T follicular helper cell (primary cell): Measurements from ENCODE around the gene HACD2.

Source experiments
- DNase-seq: peaks from one replicate; pipeline ENCODE4 v3.0.0-alpha.2; 2020; ENCODE audit warnings: low read depth

HACD2 gene

DNA sequence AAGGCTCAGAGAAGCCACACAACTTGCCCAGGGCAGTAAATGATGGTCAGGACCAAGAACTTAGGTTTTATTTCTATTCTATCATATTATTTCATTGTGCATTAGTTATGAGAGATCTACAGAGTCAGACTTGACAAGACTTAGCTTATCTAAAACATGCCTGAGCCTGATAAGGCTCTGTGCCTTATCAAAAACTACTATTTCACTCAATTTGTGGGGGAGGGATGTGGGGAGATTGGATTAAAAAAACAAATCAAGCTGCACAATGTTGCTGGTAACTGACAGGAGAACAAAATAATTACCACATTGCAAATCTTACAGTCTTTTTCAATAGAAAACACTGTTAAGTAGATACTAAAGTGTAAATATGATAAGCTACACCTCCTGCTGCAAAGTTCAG lies 16.0 kb downstream of the HACD2 start:
- DNase-seq, result no peak

DNA sequence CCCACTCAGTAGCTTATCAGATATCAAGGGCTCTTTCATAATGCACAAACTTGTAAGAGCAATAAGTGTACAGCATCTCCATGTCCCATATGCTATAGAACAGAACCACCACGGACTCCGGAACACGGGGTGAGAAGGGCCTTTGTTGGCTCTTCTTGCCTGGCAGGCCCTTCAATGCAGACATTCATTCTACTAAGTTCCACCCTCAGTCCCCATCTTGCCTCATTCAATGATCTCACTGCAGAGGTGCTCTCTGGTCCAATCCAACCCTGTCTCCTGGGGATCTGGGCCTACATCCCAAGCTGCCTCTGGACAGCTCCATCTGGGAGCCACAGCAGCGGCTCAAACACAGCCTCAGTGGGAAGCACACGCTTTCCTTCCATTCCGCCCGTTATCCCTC lies 16.8 kb downstream of the HACD2 start:
- no peak for DNase-seq

DNA sequence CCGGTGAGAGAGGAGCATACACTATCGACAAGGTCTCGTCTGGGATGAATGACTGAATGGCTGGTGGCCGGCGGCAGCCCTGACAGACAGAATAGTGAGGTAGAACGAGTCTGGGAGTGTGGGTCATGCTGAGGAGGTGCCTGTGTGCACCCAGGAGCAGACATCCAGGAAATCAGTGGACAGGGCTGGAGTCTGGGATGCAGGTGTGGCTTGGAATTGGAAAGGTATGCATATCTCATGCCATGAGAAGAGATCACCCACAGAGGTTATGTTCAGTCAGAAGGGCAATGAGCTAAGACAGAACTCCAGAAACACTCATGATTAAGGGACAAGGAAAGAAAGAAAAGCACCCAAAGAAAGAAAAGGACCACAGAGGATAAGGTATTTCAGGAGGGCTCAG lies 20.8 kb downstream of the HACD2 start:
- no peak for DNase-seq

DNA sequence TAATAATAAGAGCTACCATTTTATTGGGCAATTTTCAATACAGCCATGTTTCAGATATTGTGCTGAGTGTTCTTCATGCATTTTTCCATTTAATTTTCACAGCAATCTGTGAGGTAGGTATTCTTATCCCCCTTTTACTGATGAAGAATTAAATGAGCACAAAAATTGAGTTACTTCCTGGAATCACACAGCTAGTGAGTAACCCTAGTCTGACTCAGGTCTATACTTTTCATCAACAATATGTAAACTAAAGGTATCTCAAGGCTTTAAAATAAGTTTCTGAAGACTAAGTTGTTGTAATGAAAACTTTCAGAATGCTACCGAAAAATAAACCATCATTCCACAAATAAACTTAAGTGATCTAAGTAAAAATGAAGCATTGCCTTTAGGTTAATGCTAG lies 22.3 kb downstream of the HACD2 start:
- DNase-seq, result no peak

DNA sequence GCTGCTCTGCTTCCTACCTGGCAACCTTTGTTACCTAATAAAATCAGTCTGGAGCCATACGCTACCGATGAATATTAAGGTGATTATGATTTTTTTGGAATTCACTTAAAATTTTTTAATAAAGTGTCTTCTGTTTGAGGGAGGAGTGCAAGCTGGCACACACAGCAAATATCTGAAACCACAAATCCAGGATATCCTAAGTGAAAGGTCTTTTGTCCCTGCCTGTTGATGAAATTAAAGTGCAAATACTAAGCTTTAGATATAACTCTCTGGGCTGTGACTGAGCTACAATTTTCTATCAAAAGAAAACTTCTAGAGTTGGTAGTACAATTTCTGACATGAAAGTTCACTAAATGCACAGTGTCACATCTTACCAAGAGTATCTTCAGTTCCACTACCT lies 23.7 kb downstream of the HACD2 start:
- no peak for DNase-seq

DNA sequence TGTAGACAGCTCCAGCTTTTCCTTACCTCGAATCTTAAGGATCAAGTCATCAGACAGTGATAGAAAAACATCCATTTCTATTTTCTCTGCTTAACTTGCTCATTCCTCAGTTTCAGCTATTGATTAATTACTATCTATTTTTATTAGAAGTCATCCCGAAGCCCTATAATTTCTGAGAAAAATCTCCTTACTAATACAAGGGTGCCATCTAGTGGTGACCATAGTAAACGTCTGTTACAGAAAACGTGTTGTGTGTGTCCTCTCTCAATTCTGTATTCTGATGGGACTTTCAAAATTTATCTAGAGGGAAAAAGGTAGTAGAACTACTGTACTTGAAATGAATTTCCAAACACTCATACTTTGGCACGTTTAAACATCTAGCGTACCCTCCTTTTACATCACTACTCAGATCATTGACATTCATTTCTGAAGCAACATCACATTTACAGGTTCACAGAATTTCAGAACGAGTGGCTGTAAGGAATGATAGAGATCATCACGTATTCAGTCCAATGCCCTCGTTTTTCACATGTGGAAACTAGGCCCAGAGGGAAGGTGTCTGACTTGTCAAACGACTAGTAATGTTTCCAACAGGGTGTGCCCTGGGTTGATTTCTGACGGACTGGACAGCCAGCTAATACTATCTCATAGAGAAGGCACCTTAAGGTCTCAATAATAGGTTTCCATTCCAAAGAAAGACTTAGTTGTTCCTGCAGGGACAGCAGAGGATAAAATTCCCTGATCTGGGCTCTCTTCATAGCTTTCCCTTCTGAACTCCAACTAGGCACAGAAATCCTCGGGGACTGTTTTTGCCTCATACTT lies 25.6 kb downstream of the HACD2 start:
- no peak for DNase-seq

DNA sequence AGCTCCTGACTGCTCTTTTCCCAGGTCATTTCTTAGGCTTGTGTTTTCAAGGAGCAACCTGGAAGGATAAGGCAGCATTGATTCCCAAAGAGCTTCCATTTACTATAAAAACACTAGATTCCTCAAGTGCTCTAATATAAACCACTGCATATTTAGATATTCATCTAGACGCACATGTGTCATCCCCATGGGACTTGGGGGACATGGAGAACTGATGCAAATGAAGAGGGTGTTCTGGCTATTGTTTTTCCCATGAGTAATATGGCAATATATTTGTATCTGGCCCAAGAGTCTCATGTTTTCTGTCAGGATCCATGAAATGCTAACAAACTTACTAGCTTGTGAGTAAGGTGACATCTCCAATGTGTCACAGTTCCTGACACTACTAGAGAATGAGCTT lies 31.3 kb downstream of the HACD2 start:
- DNase-seq, result no peak

DNA sequence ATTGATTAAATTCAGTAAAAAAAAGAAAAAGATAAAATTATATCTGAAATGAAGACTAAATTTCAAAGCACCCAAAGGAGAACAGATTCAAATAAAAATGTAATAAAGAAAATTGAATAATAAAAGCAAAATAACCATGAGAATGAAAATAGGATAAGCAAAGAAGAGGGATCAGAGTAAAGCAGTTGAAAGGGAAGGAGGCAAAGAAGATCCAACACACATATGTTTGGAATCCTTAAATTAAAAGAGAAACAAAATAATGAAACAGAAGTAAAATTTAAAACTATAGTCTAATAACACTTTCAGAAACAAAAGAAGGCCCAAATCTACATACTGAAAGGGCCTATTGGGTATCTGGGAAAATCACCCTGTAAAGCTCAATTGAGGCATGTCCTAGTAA lies 32.1 kb downstream of the HACD2 start:
- no peak for DNase-seq

DNA sequence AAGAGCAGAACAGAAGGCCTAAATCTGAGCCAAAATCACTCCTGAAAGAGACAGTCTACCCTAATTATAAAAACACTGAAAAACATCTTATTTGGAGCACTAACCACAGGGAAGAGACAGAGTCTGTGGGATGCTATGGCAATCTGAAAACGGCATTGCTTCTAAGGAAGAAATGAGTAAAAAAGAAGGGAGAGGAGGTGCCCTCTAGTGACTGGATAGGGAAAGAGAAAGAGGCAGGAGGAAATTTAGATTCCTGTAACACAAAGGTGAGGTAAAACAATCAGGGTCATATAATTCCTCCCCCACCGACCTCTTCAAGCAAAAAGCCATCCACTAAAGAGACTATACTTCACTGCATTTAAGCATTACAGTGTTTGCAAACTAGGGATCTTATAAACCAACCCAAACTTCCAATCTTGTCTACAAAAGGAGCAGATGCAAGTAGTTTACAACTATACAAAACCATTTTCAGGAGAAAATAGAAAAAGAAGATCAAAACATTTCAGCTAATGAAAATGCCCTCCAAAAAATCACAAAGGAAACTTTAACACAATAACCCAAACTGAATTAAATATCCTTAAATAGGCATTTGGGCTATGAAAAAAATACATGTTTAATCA lies 32.6 kb downstream of the HACD2 start:
- DNase-seq, result no peak

DNA sequence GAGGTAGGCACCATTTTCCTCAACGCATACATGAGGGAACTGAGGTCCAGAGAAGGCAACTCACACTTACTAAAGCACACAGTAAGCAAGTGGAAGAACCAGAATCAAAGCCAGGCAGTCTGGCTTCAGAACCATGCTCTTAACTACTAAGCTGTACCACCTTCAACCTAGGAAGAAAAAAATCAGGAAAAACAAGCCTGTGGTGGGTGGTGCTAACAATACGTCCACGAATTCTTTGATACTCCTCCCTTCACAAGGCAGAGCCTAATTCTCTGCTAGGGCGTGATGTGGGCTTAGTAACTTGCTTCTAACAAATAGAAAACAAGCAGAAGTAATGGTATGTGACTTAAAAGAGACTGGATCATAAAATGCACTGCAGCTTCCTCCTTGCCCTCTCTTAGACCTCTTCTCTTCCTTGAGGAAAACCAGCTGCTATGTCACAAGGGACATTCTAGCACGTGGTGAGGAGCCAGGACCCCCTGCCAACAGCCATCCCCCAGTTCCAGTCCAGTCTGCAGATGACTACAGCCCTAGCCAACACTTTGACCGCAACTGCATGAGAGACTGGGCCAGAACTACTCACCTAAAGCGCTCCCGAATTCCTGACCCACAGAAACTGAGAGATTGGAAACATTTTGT lies 36.9 kb downstream of the HACD2 start:
- DNase-seq, result no peak

DNA sequence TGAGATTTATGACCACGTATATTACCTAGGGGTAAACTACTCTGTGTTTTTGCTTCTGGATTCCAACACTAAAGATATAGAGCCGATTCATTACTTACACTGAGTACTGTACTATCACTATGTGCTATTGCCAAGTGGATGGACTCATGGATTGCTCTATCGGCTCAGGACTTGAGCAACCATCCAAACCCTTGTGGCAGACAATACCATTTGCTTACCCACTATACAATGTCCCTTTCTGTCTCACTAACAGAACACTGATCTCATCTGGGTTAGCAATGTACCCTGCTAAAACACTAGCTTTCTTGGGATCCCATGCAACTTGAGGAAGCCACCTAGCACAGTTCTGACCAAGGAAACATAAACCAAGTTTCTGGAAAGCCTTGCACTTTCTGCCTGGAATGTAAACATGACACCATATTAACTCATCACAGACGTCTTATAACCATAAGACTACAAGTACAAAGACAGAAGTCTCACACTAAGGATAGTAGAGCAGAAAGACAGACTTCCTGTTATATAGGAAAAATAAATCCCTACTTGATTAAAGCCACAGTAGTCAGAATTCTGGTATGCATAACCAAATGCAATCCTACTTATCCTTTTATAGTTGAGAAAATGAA lies 38.6 kb downstream of the HACD2 start:
- no peak for DNase-seq

DNA sequence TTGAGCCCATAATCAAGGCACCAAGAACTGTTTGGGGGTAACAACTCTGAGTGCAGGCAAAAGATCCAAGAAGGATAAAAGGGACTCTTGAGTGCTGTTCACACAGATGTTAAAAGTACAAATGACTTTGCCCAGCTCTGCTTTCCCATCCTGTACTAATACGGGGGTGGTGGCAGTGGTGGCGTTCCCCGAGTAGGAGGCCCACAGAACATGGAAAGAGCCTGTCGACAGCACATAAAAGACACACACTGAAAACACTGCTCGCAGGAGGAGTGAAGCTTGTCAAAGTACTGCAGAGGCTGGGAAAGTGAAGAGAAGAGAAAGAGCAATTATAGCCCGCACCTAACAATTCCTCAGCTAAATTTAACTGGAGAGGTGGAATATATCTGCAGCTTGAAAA lies 40.9 kb downstream of the HACD2 start:
- DNase-seq, result no peak

DNA sequence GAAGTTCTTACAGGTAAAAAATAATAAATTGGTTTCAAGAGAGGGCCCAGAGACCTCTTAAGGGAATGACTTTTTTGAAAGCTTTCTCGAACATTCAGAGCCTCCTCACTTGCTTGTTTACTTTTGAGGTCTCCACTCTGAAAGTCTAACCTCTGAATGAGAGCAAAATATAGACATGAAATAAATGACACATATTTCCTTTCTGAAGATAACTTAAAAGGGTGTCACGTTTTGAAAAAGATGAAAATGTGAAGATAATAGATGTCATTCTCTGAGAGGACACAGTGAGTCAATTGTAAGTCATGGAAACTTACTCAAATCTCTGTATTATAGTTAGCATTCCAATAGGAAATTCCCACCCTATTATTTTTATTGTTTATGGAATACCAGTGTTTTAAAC lies 44.6 kb downstream of the HACD2 start:
- DNase-seq, result no peak

DNA sequence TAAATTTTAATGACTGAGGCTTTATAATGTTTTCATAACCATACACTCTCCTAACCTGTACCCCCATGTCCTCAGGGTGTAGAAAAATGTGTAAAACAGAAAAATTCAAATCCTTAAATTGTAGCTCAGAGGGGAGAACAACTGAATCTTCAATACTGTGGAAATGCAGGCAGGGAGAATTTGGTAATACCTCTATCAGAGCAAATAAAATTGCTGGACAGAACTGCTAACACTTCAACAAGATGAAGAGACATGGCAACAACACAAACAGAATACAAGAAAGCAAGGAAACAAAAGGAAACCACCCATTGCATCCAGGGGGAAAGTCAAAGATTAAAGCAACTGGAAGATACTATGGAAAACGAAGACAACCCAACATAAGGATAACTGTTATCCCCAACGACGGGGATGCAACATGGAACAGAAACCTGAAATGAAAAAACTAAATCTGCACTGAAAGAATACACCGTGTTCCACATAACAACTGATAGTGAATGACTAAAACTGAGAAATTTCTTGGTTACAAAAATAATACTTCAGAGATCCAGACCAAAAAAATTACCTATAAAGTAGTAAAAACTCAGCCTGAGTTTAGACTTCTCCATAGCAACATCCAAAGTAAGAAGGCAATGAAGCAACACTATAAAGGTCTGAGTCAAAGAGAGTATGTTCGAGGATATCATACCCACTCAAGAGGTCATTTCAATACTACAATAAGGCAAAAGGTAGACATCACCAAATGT lies 48.5 kb downstream of the HACD2 start:
- DNase-seq, result no peak

DNA sequence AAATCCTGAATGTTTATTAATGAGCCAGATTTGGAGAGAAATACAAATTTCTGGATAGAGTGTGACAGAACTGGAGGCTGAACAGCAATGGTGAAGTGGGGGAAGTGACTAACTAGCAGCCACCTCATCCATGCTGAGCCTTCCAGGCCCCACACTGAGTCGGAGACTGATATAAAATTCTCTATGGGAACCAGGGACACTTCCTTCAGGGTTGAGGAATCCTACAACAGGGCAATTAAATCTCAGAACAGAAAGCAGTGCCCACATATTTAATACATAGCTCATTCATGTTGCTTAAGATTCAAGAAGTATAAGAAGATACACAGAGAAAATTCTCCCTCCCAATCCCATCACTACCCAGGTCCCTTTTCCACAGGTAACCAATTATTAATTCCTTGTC lies 49.3 kb downstream of the HACD2 start:
- DNase-seq, result no peak

DNA sequence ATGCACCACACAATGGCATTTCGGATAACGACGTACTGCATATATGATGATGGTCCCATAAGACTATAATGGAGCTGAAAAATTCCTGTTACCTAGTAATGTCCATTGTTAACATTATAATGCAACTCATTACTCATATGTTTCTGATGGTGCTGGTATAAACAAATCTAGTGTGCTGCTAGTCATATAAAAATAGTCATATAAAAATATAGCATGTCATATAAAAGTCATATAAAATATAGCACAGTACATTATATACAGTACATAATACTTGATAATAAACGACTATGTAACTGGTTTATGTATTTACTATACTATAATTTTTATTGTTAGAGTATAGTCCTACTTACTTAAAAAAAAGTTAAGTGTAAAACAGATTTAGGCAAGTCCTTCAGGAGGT lies 50.6 kb downstream of the HACD2 start:
- no peak for DNase-seq

DNA sequence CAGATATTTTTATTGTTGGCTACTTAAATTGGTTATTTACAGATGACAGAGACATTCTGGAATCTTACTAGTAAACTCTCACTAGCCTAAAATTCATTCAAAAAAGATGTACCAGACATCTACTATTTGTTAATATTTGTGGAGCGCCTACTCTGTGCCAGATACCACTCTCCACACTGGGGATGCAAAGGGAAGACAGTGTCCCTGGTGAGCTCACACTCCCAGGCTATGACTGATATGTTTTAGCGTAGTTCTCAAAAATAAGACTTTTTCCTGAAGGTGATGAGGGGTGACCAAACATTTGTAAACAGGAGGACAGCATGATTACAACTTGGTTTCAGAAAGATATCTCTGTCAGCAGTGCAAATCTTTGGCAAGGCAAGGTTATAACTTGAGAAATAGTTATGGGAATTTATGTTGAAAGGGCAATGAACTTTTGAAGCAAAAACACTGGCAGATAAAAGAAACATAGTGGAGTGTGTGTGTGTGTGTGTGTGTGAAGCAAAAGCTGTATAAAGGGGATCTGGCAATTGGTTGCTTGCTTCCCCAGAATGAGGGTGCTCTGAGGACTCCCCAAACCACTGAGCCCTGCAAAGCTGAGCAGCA lies 51.2 kb downstream of the HACD2 start:
- DNase-seq, result no peak

DNA sequence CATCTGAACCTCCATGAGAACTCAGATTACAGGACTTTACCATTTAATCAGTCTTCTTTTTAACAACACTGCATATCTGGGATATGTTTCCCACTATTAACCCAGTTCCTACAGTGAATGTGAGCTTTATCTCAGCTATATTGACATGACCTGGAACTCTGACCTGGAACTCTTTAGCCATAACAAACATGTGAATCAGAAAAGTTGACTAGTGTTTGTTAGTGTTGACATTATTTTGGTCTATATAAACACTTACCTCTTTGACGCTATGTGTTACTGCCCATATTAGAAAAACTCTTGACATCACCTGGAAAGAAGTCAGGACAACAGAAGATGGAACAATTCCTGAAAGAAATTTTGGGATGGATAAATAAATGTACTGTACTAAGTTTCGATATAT lies 56.7 kb downstream of the HACD2 start:
- DNase-seq, result no peak

DNA sequence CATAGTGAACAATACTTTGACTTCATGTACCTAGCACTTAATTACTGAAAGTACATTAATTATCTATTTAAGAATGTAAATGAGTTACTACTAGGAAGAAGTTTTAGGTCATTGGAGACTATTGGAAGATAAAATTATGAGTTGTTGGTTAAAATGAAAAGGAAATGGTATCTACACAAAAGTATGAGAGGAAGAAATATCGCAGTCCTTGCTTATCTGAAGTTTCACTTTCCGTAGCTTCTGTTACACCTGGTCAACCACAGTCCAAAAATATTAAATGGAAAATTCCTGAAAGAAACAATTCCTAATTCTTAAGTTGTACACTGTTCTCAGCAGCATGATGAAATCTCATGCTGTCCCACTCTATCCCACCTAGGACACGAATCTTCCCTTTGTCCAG lies 57.8 kb downstream of the HACD2 start:
- DNase-seq, result no peak

DNA sequence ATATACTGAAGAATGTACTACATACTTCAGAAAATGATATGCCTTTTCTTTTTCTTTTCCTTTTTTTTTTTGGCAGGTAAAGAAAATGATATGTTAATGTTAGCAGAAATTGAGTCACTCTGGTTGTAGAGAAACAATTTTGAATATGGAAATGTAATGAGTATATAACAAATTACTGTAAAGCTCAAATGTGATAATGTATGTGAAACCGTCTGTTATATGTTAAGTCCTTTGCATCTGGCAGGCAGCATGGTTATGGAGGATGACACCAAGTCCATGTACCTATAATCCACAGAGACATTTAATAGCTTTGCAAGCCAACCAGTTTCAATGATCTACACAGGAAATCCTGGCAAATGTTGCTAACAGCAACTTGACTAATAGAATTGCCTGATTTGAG lies 58.4 kb downstream of the HACD2 start:
- DNase-seq, result no peak

DNA sequence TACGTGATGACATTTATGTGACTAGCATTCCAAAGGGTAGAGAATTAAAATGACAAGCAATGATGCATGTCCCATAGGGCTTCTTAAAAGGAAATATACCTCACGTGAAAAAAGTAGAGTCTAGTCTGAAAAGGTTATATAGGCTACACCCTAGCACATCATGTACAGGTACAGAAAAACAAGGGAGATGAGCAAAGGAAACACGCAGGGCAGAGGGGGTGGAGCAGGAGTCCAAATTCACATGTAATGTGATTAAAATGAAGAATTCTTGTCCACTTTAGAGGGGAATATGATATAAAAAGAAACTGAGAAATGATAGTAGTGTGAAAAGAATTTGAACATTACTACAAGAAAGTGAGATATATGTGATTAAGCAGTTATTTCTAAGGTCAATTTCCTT lies 59.4 kb downstream of the HACD2 start:
- DNase-seq, result no peak

DNA sequence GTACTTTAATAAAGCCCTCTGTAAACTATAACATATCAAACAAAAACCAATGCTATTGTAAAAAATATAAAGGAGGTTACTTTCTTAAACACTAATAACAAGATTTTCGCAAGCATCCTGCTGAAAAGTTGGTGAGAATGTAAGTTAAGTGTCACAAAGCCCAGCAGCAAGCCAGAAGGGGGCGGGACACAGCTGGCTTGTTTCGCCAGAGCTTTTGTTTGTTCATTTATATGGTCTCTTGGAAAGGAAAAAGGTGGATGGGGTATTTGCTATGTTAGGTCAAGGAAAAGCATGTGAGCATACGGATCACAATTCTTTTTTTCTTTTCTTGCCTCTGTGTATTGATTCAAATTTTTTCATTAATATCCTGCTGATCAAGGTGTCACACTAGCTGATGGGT lies 59.9 kb downstream of the HACD2 start:
- no peak for DNase-seq
